Germinal center (tissue), 1 donor: ENCODE results near the gene ZBTB7B.

Experiments
- DNase-seq: peaks from one replicate; pipeline ENCODE4 v3.0.0; 2012; ENCODE audit warnings: mixed read lengths, low spot score

ZBTB7B gene

GRCh38 chr1:155038602-155039307, 36.2 kb downstream of the ZBTB7B start:
- DNase-seq, result no peak

DNA sequence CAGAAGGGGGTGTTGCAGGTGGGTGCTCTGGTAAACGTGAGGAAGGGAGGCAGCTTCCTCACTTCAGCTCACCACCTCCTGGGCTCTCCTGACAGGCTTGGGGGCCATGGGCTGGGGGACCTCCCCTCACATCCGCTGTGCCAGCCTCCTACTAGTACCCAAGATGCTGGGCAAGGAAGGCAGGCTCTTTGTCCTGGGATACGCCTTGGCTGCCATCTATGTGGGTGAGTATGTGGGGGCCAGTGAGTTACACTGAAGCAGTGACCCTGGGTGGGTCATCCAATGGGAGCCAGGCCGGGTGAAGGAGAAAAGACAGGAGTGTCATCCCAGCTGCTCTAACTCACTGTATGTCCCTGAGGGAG, 36.7 kb downstream of the ZBTB7B start:
- DNase-seq, result no peak

DNA sequence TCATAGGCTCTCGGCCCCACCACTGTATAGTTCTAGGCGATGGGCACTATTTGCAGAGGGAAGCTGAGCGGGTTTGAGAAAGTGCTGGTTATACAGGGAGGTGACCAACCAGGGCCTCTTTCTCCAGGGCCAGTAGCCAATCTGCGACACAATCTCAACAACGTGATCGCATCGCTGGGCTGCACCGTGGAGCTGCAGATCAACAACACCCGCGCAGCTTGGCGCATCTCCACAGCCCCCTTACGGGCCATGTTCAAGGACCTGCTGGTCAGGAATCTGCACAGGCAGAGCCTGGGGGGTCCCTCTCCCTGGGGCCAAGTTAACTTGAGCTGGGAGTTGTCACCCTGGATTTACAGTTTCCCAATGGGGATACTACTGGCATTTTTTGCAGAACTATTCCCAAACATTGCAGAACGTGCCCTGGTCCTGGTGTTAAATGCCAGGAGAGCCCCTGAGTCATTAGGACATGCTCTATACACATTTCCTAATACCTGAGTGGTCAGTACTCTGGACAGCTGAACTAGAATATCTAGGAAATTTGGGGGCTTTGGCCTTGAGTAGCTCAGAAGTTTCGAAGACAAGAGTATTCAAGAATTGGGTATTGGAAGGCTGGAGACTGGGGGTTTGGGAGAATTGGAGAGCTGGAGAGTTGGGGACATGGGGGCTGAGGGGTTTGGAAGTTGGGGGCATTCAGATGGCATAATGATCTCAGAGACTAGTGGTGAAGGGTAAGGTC, 37.9 kb downstream of the ZBTB7B start:
- no peak for DNase-seq

DNA sequence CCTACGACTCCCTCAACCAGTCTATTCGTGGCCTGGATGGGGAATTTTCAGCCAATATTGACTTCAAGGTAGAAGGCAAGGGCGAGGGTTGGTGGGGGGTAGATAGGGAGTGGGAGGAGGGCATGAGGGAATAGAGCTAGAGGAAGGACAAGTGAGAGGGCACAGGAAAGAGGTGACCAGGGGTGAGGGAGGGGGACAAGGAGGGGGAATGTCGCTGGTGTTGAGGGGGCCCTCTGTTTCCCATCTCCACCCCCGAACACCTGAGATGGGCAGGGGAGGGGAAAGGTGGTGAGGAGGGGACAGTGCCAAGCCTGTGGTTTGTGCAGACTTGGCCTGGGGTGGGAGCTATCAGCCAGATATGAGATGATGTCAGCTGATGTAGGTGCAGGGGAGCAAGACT, 40.2 kb downstream of the ZBTB7B start:
- DNase-seq, result no peak

GRCh38 chr1:155043301-155043702, 40.7 kb downstream of the ZBTB7B start:
- DNase-seq, result no peak

- no peak for DNase-seq
These were observed 41.2 kb downstream of the ZBTB7B start for GRCh38 chr1:155043793-155044192.

GRCh38 chr1:155044365-155044764, 41.8 kb downstream of the ZBTB7B start:
- DNase-seq, result no peak

GRCh38 chr1:155044812-155045657, 42.4 kb downstream of the ZBTB7B start:
- DNase-seq, result peak; percentile 60

DNA sequence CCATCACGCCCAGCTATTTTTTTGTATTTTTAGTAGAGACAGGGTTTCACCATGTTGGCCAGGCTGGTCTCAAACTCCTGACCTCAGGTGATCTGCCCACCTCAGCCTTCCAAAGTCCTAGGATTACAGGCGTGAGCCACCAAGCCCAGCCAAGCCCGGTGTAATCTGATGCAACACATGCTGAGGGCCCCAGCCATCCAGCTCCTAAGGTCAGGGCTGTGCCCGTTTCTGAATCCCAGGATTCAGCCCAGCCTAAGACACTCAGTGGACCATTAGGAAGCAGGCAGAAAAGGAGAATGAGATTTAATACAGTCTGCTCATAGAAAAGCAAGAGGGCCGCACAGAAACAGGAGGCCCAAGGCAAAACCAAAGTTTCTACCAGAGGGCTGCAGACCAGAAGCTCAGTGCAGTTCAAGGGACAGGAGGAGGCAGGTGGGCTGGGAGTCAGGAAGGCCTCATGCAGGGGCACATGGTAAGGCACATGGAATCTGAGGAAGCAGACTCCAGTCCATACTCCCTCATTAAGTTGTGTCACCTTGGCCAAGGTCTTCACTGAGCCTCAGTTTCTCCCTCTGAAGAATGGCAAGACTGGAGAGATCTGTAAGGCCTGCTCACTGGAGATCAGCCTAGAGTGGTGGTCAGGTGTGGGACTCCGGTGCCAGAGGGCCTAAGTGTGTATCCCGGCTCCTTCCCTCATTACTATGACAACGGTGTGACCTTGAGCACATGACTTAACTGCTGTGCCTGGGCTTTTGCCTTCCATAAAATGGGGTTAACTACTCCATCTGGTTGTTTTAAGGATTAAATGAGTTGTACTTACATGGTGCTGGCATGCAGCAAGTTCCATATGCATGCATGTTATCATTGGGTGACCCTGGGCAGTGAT, 46.1 kb downstream of the ZBTB7B start:
- no peak for DNase-seq

- DNase-seq, result no peak
These were observed 47.3 kb downstream of the ZBTB7B start for GRCh38 chr1:155049651-155050559.

GRCh38 chr1:155050560-155051341, 48.1 kb downstream of the ZBTB7B start, which contains the start of gene ADAM15:
ADAM15 (plus strand) TSS chr1:155051316; CDS start chr1:155051387, 71 bp downstream.
- peak; percentile 98 for DNase-seq

- no peak for DNase-seq
These were observed 48.8 kb downstream of the ZBTB7B start for GRCh38 chr1:155051342-155051776.

- DNase-seq, result peak; percentile 59
These were observed 49.3 kb downstream of the ZBTB7B start for GRCh38 chr1:155051777-155052398.

GRCh38 chr1:155052439-155053395, 50.1 kb downstream of the ZBTB7B start:
- DNase-seq, result peak; percentile 46

DNA sequence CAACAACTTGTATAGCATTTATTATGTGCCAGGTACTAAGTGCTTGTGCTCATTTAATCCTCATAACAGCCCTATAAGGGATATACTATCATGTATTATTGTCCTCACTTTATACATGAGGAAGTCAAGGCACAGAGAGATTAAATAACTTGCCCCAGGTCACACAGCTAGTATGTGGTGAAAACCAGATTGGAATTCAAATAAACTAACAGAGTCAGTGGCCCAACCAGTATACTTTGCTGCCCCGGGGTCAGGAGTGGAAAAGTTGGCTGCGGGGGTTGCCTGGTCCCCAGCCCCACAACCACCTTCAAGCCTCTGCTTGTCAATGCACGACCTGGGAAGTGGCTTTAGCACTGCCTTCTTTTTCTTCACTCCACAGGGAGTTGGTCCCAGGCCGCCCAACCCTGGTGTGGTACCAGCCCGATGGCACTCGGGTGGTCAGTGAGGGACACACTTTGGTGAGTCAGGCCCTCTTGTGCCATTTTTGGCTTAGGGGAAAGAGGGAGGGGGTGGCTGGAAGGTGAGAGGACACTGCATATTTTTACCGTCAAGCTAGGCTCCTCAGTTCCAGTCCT, 51.0 kb downstream of the ZBTB7B start:
- DNase-seq, result no peak

- no peak for DNase-seq
These were observed 54.5 kb downstream of the ZBTB7B start for GRCh38 chr1:155057104-155057503.

DNA sequence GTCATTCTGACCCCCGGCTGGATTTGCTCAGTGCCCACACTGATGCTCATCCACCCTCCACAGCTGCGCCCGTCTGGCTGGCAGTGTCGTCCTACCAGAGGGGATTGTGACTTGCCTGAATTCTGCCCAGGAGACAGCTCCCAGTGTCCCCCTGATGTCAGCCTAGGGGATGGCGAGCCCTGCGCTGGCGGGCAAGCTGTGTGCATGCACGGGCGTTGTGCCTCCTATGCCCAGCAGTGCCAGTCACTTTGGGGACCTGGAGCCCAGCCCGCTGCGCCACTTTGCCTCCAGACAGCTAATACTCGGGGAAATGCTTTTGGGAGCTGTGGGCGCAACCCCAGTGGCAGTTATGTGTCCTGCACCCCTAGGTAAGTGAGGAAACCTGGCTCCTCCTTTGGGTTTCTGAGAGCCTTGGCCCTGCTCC, 55.2 kb downstream of the ZBTB7B start:
- DNase-seq, result no peak

- no peak for DNase-seq
These were observed 58.1 kb downstream of the ZBTB7B start for GRCh38 chr1:155060736-155061135.
